Measurements from ENCODE around the gene SLC8A1. TPM values are rescaled to one million over a fixed set of nuclear protein-coding genes. Genes with fewer than 3 reads are reported as not detected.

The SLC8A1 gene
- total and polyA plus RNA-seq, 8 donors = 5.4 to 39.7 (median 6.6) TPM

DNA sequence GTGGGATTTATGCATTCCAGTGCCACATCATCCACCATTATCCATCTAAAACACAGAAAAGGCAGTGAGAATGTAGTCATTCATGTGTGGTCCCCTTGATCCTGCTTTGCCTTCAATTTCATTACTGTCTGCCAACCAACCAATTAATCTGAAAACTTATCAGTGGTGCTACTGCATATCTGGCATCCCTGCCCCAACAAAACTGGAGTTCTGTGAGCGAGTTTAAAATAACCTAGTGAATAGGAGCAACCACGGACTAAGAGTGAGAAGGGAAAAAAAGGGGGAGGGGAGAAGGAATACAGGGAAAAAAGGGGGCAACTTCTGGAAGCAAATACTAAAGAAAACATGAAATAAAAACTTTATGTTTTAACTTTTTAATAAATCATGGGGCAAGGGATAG lies 42.2 kb downstream of the SLC8A1 start:
- TF ChIP-seq, protein P1, sequence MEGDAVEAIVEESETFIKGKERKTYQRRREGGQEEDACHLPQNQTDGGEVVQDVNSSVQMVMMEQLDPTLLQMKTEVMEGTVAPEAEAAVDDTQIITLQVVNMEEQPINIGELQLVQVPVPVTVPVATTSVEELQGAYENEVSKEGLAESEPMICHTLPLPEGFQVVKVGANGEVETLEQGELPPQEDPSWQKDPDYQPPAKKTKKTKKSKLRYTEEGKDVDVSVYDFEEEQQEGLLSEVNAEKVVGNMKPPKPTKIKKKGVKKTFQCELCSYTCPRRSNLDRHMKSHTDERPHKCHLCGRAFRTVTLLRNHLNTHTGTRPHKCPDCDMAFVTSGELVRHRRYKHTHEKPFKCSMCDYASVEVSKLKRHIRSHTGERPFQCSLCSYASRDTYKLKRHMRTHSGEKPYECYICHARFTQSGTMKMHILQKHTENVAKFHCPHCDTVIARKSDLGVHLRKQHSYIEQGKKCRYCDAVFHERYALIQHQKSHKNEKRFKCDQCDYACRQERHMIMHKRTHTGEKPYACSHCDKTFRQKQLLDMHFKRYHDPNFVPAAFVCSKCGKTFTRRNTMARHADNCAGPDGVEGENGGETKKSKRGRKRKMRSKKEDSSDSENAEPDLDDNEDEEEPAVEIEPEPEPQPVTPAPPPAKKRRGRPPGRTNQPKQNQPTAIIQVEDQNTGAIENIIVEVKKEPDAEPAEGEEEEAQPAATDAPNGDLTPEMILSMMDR (IDR thresholded peaks at IDR 0.05) = no peak
- intact Hi-C loops (cut with DNase I) = no loop called here
- no peak for DNase-seq
- H3K27ac ChIP-seq = no peak overlapping the region
- no peaks in the 10 kb centered on the region for H3K9me3 ChIP-seq
- no peaks in the 10 kb centered on the region for H3K36me3 ChIP-seq
- no peak overlapping the region for H3K4me3 ChIP-seq
- ATAC-seq = no peak
- no peaks in the 10 kb centered on the region for H3K27me3 ChIP-seq
- H3K4me1 ChIP-seq = no peaks in the 10 kb centered on the region

DNA sequence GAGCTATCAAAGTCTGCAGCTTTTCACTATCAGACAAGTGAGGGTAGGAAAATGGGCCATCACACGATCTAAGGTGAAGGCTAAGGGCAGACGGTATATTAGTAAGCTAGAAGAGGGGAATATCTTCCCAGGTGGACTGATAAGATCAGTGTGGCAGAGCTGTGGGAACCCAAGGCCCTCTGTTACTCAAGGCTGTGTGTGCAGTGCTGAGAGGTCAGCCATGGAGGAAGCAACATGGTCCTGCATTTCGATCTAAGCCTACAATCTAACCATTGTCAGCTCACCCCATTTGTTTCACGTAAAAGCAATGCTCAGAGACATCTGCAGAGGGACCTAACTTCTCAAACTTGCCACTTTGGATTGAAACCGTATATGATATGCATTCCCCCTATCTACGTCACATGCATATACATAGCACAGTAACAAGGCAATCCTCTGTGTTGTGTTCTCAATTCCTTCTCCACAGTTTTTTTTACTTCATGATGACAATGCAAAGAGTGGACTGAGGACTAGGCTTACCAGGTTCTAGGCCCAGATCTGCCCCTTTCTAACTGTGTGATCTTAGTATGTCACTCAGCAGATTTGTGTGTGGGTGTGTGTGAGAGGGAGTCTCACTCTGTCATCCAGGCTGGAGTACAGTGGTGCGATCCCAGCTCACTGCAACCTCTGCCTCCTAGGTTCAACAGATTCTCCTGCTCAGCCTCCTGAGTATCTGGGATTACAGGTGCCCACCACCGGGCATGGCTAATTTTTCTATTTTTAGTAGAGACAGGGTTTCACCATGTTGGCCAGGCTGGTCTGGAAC lies 45.2 kb downstream of the SLC8A1 start:
- ATAC-seq = no peak
- Histone ChIP-seq H3K4me3 (no peak overlapping the region), H3K27me3 (no peaks in the 10 kb centered on the region), H3K36me3 (no peaks in the 10 kb centered on the region), H3K4me1 (no peaks in the 10 kb centered on the region), H3K27ac (no peak overlapping the region), H3K9me3 (no peaks in the 10 kb centered on the region)
- intact Hi-C loops (cut with DNase I) = no loop called here
- no peak for DNase-seq
- TF ChIP-seq, protein P1 (IDR thresholded peaks at IDR 0.05) = no peak

DNA sequence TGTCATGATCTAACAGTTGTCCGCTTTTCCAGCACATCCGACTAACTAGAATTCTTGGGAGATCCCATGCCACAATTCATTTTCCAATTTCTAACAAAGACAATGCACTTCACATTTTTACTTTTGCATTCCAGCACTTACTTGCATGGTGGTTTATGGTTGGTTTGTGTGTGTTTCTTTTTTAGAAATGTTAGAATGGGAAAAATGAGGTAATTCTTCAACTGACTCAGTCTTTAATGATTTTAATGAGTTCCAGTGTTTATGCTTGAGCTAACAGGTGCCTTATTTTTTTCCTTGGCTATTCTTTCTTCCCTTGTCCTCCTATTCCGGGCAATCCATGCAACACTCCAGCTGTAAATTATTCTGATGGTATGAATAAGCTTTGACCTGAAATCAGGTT lies 46.4 kb downstream of the SLC8A1 start:
- ATAC-seq = no peak
- intact Hi-C loops (cut with DNase I) = no loop called here
- Histone ChIP-seq H3K36me3 (no peaks in the 10 kb centered on the region), H3K4me1 (no peaks in the 10 kb centered on the region), H3K9me3 (no peaks in the 10 kb centered on the region), H3K27me3 (no peaks in the 10 kb centered on the region), H3K4me3 (no peak overlapping the region), H3K27ac (no peak overlapping the region)
- no peak for DNase-seq
- TF ChIP-seq, protein P1 (IDR thresholded peaks at IDR 0.05) = no peak

DNA sequence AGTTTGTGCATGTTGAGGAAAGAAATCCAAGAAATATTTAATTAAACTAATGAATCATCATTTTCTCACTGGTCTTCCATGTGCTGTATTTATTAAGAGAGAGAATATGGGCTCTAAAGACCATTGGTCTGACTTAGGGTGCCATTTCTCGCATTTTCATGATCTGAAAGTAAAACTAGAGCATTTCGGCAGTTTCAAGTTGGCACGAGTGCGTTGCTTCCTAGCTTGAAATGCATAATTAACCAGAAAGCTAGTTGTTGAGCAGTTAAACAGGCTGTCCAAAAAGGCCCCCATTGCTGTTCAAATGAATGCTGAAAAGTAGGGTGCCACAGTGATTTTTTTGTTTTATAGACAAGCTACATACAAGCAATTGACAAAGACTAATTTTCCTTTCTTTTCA lies 47.4 kb downstream of the SLC8A1 start:
- Histone ChIP-seq H3K9me3 (no peaks in the 10 kb centered on the region), H3K36me3 (no peaks in the 10 kb centered on the region), H3K4me1 (no peaks in the 10 kb centered on the region), H3K27ac (no peak overlapping the region), H3K27me3 (no peaks in the 10 kb centered on the region), H3K4me3 (no peak overlapping the region)
- TF ChIP-seq, protein P1 (IDR thresholded peaks at IDR 0.05) = no peak
- intact Hi-C loops (cut with DNase I) = no loop called here
- ATAC-seq (no peak), DNase-seq (no peak)

DNA sequence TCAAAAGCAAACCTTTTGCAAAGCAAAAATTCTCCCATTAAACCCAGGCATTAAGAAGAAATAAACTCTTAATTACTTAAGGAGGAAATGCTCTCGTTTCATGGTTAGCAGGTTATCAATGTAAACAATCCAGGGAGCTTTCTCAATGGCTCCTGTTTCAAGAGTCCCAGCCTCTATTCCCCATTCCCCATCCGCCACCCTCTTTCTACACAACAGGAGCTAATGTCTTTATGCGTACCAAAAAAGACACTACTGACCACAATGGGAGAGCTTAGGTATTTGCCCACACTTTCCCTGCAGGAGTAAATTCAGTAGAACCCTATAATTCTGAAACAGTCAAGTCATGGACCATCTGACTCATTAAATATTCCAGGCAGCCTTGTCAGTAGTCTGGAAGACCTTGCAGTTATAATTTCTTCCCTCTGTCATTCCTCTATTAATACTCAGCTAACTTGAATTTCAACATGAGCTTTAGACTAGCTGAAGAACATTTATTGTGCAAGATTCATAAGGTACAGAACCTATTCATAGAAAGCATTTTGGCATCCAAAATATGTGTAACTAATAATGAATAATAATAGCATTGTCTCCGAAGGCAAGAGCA lies 48.6 kb downstream of the SLC8A1 start:
- TF ChIP-seq, protein P1 (IDR thresholded peaks at IDR 0.05) = no peak
- intact Hi-C loops (cut with DNase I) = no loop called here

More for the DNA sequence above, 48.6 kb downstream of the SLC8A1 start:
- no peaks in the 10 kb centered on the region for H3K4me1 ChIP-seq
- no peaks in the 10 kb centered on the region for H3K27me3 ChIP-seq
- no peaks in the 10 kb centered on the region for H3K9me3 ChIP-seq
- DNase-seq = no peak
- ATAC-seq = no peak
- H3K27ac ChIP-seq = no peak overlapping the region
- no peaks in the 10 kb centered on the region for H3K36me3 ChIP-seq
- no peak overlapping the region for H3K4me3 ChIP-seq

All from left lung (tissue), 10 donors.